ENCODE measurements around the gene TNFSF11.

- no peak for TF ChIP-seq EZH2 (IDR thresholded peaks at IDR 0.05; ENCODE audit: insufficient read depth, poor library complexity, severe bottlenecking)
- TF ChIP-seq EZH2phosphoT487 (IDR thresholded peaks at IDR 0.05; ENCODE audit: insufficient read depth, low read depth), result no peak
Observed at GRCh38 chr13:42549552-42549936, 24.4 kb upstream of the TNFSF11 start.
